Stomach (tissue), 4 donors: ENCODE results near the gene PLCL2.

Experiments
- EP300 ChIP-seq: sonication (generic); formaldehyde crosslinking; IDR thresholded peaks from one replicate; pipeline ENCODE4 v1.6.1; 2017; ENCODE audit warnings: antibody characterized with exemption
- POLR2A ChIP-seq, 4 donors: fragments of 450-650 bp; IDR thresholded peaks; one replicate each; pipeline ENCODE4 v1.6.1; 2016; ENCODE audit warnings: antibody characterized with exemption in 4 of 4, control low read depth in 2 of 4, mild to moderate bottlenecking in 1 of 4, moderate library complexity in 1 of 4
- POLR2AphosphoS5 ChIP-seq, 3 donors: sonication (generic); formaldehyde crosslinking; IDR thresholded peaks; one replicate each; pipeline ENCODE4 v1.6.1; 2016; ENCODE audit warnings: antibody characterized with exemption in 3 of 3
- TF ChIP-seq, protein P1 (sequence below), 7 experiments: fragments of 450-650 bp in 4 of 7; fragments of 200-600 bp in 3 of 7; sonication (generic) in 3 of 7; IDR thresholded peaks; one replicate each; pipeline ENCODE4 v1.5.1; 2016 to 2019; ENCODE audit warnings: antibody characterized with exemption in 7 of 7, control low read depth in 2 of 7, mild to moderate bottlenecking in 1 of 7

DNA sequence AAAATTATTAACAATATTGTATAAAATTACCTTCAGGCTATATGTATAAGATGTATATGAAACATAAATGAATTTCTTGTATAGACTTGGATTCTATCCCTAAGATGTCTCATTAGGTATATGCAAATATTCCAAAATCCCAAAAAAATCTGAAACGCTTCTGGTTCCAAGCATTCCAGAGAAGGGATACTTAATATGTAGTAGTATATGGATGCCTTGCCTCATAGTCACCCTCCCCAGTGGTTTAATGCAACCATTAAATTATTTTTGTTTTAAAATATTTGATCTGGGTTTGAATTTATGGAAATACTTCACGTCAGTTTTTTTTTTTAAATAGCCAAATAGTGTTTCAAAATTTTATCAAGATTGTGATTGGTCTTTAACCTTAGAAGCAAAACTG is 27.2 kb downstream of the PLCL2 start:
- TF ChIP-seq EP300 (no peak), POLR2AphosphoS5 (IDR thresholded peaks at IDR 0.05) (no peak), POLR2A (IDR thresholded peaks at IDR 0.05) (no peak)
- TF ChIP-seq, protein P1, sequence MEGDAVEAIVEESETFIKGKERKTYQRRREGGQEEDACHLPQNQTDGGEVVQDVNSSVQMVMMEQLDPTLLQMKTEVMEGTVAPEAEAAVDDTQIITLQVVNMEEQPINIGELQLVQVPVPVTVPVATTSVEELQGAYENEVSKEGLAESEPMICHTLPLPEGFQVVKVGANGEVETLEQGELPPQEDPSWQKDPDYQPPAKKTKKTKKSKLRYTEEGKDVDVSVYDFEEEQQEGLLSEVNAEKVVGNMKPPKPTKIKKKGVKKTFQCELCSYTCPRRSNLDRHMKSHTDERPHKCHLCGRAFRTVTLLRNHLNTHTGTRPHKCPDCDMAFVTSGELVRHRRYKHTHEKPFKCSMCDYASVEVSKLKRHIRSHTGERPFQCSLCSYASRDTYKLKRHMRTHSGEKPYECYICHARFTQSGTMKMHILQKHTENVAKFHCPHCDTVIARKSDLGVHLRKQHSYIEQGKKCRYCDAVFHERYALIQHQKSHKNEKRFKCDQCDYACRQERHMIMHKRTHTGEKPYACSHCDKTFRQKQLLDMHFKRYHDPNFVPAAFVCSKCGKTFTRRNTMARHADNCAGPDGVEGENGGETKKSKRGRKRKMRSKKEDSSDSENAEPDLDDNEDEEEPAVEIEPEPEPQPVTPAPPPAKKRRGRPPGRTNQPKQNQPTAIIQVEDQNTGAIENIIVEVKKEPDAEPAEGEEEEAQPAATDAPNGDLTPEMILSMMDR (IDR thresholded peaks at IDR 0.05) = no peak
